ENCODE data around the gene TMTC3.
"Not testable (repeated sequence)": the region's sequence is repeated elsewhere in the genome, so short reads cannot be mapped to it uniquely, and the experiment has no call there.

The TMTC3 gene

GRCh38 chr12:88167384-88167783, 25.3 kb downstream of the TMTC3 start:
- DNase-seq, result no peak

- no peak for DNase-seq
Measured at GRCh38 chr12:88172844-88173407, 30.8 kb downstream of the TMTC3 start.

GRCh38 chr12:88175544-88175943, 33.4 kb downstream of the TMTC3 start:
- no peak for DNase-seq

GRCh38 chr12:88179436-88180014, 37.4 kb downstream of the TMTC3 start:
- no peak for DNase-seq

GRCh38 chr12:88181881-88182280, 39.8 kb downstream of the TMTC3 start:
- no peak for DNase-seq

- no peak for DNase-seq
Measured at GRCh38 chr12:88182416-88182815, 40.3 kb downstream of the TMTC3 start.

- no peak for DNase-seq
Measured at GRCh38 chr12:88184196-88184595, 42.1 kb downstream of the TMTC3 start.

- DNase-seq, result no peak
Measured at GRCh38 chr12:88185279-88185678, 43.2 kb downstream of the TMTC3 start.

GRCh38 chr12:88185988-88186387, 43.9 kb downstream of the TMTC3 start:
- DNase-seq, result no peak

- no peak for DNase-seq
Measured at GRCh38 chr12:88187571-88187970, 45.5 kb downstream of the TMTC3 start.

GRCh38 chr12:88188180-88188579, 46.1 kb downstream of the TMTC3 start:
- no peak for DNase-seq

GRCh38 chr12:88192426-88192825, 50.3 kb downstream of the TMTC3 start:
- DNase-seq, result no peak

- no peak for DNase-seq
Measured at GRCh38 chr12:88194868-88195267, 52.8 kb downstream of the TMTC3 start.

- DNase-seq, result no peak
Measured at GRCh38 chr12:88200029-88200428, 57.9 kb downstream of the TMTC3 start.

- no peak for DNase-seq
Measured at GRCh38 chr12:88202500-88202899, 60.4 kb downstream of the TMTC3 start.

GRCh38 chr12:88206601-88207000, 64.5 kb downstream of the TMTC3 start:
- no peak for DNase-seq

GRCh38 chr12:88207921-88208620, 66.0 kb downstream of the TMTC3 start:
- no peak for DNase-seq

- DNase-seq, result no peak
Measured at GRCh38 chr12:88208661-88209060, 66.6 kb downstream of the TMTC3 start.

GRCh38 chr12:88210311-88210710, 68.2 kb downstream of the TMTC3 start:
- not testable (repeated sequence) for DNase-seq

GRCh38 chr12:88218293-88218692, 76.2 kb downstream of the TMTC3 start:
- no peak for DNase-seq

- no peak for DNase-seq
Measured at GRCh38 chr12:88219861-88220260, 77.8 kb downstream of the TMTC3 start.

- no peak for DNase-seq
Measured at GRCh38 chr12:88223519-88223918, 81.4 kb downstream of the TMTC3 start.

- no peak for DNase-seq
Measured at GRCh38 chr12:88225776-88226175, 83.7 kb downstream of the TMTC3 start.

- DNase-seq, result no peak
Measured at GRCh38 chr12:88227263-88227662, 85.2 kb downstream of the TMTC3 start.

GRCh38 chr12:88227871-88228270, 85.8 kb downstream of the TMTC3 start:
- no peak for DNase-seq

Measured in NCI-H2107 (cell line).